GM18502 (cell line): Measurements from ENCODE around the gene SLC9A7.

ENCODE experiments used
- ATAC-seq: cut with Tn5 transposase; IDR thresholded peaks from one replicate; pipeline ENCODE4 v1.9.1; 2021; ENCODE audit warnings: mild to moderate bottlenecking; ENCODE audit not compliant: unreplicated experiment, poor library complexity

SLC9A7 gene

DNA sequence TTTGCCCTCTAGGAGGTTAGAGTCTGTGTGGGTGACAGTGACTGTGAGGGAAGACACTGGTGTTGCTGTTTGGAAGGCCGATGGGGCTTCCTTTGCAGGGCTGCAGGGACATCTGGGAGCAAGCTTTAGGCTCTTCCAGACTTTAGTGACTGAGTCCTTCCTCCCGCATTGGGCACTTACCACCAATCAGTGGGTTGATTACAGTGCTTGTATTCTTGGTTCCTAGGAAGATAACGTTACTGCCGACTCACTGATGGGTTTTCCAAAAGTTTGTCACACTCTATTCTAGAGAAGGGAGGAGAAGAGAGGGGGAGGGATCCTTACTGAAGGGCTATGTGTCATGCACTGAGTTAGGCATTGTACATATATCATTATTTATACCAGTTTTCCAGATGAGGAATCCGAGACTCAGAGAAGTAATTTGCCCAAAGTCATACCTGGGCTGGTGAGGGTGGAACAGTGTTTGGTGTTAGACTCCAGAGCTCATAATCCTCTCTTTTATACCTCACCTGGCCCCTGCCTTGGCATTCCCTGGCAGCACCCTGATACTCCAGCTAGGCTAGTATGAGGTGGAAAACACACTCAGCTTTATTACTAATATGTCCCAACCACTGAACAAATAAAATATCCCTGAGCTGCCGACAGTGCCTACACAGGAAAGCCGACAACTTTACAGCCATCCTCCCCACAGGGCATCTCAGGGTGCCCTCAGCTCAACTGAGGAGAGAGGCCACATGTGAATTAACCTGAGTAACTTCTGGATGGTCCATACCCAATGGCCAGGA is 181.5 kb downstream of the SLC9A7 start:
- ATAC-seq, result no peak

DNA sequence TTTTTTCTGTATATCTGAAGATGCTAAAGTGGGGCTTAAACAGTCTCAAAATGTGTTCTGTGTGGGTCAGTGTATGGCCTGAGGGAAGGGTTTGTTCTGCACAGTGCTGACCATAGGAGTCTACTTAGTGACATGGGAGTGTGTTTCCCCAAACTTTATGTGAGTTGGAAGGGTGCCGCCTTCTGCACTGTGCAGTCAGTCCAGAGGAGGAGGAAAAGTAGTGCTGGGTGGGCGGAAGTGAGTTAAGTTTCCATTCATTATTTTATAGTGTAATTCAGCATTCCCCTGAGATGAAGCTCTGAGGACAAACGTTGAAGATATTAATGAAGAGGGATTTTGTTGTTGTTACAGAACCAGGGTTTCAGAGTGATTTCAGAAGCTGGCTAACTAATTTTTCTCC is 182.5 kb downstream of the SLC9A7 start:
- ATAC-seq, result no peak

DNA sequence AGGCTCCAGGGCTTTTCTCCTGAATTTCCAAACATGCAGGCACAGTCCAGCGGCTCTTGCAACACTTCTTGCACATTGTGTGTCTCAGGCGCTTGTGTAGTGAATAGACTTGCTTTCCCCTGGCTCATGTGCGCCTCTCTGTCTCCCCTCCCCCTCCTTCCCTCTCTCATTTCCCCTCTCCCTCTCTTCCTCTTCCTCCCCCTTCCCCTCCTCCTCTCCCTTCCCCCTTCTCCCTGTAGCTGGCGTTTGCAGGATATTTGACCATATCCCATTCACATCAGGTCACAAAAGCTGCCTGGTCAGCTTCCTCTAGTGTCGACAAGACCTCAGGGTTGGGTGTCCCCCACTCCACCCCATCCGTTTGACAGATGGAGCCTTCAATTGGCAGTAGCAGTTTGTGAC is 182.9 kb downstream of the SLC9A7 start:
- ATAC-seq, result no peak

DNA sequence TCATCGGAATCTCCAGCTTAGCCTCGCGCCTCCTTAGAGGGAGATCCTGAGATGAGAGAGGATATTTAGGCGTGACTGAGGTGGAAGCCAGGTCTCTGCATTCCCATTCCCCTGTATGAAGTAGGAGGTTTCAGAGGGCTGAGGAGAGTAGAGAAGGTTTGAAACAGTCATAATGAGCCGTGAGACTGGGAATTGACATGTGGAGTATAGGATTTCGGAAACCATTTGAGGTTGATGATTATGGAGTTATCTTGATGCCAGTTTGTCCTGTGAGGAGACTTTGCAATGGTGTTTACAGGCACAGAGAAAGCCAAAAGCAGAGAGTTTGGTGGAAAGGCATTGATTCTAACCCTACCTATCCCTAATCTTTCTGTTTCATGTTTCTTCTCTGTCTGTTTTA is 183.3 kb downstream of the SLC9A7 start:
- no peak for ATAC-seq

DNA sequence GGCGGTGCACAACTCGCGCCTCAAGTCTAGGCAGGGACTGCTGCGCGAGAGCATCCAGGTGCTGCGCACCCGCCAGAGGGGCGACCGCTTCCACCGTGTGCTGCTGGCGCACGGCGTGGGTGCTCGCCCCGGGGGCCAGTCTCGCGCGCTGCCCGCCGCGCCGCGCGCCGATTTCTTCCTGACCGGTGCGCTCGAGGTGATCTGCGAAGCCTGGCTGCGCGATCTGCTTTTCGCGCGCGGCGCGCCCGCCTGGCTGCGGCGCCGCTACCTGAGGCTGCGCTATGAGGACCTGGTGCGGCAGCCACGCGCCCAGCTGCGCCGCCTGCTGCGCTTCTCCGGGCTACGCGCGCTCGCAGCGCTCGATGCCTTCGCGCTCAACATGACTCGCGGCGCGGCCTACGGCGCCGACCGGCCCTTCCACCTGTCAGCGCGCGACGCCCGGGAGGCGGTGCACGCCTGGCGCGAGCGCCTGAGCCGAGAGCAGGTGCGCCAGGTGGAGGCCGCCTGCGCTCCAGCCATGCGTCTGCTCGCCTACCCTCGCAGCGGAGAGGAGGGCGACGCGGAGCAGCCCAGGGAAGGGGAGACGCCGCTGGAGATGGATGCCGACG is 184.0 kb downstream of the SLC9A7 start:
- no peak for ATAC-seq

DNA sequence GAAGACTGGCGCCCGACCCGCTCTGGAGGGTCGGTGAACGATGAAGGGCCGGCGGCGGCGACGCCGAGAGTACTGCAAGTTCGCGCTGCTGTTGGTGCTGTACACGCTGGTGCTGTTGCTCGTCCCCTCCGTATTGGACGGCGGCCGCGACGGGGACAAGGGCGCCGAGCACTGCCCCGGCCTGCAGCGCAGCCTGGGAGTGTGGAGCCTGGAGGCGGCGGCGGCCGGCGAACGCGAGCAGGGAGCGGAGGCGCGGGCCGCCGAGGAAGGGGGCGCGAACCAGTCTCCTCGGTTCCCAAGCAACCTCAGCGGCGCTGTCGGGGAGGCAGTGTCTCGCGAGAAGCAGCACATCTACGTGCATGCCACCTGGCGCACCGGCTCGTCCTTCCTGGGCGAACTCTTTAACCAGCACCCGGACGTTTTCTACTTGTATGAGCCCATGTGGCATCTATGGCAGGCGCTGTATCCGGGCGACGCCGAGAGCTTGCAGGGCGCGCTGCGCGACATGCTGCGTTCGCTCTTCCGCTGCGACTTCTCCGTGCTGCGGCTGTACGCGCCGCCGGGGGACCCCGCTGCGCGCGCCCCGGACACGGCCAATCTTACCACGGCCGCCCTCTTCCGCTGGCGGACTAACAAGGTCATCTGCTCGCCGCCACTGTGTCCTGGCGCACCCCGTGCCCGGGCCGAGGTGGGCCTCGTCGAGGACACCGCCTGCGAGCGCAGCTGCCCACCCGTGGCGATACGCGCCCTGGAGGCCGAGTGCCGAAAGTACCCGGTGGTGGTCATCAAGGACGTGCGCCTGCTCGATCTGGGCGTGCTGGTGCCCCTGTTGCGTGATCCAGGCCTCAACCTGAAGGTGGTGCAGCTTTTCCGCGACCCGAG is 184.8 kb downstream of the SLC9A7 start:
- ATAC-seq, result peak; percentile 32

DNA sequence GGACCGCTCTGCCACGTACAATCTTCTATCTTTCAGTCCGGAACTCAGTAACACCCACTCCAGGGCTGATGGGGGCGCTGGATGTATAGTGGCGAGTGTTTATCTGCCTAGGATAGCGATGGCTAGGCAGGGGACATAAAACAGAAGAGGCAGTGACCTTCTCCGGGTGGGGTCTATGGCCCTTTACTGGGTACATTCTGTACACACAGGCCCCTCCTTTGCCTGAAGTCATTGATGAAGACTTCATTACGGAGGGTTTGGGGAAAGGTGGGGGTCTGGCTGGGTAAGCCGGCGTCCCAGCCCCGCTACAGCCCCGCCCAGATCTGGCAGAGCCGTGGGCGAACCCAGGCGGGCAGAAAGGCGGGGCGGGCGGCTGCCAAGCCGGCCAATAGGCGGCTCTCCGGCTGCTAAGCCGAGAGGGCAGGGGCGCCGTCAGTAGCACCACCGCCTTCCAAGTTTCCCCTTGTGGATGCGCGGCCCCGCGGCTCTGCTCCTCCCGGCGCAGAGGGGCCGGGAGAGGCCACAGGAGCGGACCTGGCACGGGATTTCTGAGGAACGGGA is 185.5 kb downstream of the SLC9A7 start, which contains the start of gene CHST7:
Gene CHST7 (plus strand): TSS at position 435 of the 561 bp plus-strand sequence. CDS start 167 bp downstream, outside the sequence.
- peak; percentile 44 for ATAC-seq

DNA sequence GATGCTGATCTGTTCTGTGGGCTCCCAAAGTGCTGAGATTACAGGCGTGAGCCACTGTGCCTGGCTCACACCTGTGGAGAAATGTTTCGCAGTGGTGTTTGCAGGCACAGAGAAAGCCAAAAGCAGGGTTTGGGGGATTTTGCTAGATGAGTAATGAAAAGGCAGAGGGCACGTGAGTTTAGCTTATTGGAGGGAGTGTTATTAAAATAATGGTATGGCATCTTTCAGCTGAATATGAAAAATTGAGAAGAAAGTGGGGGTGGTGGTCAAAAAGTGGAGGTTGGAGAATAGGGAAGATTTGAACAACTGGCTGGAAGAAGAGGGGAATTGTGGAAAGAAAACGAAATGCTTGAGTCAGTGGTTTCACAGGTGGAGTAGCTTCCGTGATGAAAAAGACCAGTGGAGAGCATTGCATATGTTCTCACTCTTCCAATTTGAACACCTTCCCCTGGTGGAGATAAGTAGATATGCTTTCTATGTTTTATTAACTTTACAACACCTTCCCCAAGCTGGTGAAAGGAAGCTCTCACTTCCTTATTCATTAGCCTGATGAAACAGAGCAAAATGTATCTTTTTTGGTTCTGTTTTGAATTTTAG is 186.5 kb downstream of the SLC9A7 start:
- peak; percentile 55 for ATAC-seq

DNA sequence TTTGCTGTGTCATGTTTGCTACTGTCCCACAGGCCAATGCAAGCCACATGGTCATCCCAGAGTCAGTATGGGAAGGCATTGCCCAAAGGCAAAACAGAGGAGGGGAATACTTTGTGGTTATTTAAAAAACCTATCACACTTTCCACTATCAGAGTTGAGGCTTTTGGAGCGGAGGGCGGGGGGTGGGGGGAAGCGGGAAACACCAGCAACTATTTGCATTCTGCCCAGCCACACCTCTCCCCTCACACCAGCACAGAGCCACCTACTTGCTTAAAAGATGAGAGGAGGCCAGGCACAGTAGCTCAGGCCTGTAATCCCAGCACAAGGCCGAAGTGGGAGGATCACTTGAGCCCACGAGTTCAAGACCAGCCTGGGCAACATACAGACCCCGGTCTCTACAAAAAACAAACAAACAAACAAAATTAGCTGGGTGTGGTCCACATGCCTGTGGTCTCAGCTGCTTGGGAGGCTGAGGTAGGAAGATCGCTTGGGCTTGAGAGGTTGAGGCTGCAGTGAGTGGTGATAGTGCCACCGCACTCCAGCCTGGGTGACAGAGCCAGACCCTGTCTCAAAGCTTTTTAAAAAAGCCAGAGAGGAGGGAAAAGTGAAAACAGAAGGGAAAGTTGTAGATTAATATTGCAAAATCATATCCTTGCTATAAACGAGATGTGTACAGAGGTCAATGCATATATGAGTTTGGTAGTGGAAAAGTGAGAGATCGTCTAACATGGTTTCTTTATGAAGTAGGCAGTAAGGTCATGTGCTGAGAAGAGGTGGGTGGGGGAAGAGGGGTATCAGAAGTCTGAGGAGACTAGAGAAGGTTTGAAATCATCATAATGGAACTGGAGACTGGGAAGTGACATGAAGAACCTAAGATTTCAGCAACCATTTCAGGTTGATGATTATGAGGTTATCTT is 187.2 kb downstream of the SLC9A7 start:
- ATAC-seq, result peak; percentile 24

DNA sequence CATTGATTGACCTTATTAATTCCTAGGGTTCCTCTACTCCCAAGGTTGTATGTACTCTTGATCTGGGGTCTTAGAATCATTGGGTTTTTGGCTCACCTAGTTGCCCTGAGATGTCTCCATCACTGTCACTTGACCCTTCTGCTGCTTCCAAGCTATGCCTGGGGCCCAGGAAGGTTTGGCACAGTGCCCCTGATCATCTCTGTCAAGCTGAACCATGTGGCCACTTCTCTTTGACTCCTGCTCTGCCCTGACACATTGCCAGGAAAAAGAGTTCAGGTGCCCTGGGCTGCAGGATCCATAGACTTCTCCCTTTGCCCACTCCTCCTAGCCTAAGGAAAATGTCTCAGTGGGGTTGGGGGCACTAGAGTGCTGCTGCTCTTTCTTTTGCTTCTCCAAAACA is 189.3 kb downstream of the SLC9A7 start:
- ATAC-seq, result no peak

DNA sequence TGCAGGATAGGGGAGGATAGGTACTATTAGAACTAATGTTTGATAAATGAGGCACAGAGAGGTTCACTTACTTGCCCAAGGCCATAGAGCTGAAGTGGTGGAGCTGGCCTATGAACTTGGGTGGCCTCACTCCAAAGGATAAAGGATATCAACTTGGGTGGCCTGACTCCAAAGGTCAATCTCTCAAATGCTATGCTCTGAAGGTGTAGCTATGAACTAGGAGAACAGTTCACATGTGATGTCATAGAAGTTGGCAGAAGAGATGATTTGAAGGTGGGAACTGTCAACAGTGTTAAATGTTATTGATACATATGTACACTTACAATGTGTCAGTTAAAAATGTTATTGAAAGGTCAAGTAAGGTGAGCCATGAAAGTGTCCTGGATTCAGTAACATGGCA is 191.5 kb downstream of the SLC9A7 start:
- no peak for ATAC-seq

DNA sequence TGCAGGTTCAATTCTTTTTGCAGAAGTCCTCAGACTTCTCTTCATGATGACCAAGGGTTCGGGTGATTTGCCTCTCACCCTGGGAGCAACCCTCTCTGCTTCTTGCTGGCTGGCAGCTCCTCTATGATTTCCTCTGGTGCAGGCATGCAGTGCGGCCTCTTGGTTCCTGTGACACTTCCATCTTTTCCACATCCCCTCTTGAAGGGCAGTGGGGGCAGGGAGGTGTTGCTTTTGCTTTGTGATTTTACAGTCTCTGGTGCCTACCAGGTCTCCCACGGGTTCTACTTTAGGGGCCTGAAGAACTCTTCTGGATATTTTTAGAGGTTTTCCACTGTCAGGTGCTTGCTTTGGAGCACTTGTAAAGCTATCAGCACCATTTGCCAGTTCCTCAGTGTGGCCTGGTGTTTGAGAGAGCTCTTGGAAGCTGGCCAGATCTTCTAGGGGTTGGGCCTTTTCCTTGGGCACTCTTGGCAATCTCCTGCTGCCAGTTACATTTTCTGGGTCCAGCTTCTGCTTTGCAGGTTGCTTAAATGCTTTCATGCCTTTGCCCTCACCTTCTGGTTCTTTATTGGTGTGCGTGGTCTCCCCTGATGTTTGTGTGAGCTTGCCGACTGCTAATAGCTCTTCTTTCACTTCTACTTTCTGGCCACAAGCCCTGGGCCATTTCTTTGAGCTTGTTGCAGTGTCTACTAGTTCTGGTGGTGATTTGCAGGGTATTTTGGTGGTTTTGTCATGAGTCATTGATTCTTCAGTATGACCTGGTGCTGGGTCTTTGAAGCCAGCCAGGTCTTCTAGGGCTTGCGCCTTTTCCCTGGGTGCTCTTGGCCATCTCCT is 196.9 kb downstream of the SLC9A7 start:
- peak; percentile 98 for ATAC-seq

DNA sequence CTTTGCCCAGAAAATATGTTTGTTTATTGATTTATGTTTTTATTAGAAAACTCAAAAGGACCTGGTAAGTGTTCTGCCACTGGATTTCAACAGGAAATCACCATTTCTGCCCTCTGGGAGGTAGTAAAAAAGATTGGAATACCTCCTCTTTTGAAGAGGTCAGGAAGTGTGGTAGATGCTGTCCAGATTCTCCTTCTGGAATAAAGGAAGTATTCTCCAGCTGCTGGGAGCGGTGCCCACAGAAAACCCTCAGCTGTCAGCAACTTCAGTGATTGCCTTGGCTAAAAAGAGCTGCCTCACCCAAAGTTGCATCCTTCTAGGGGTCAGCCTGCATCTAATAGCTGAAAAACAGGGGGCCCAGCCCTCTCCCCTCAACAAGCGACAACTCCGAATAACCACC is 199.9 kb downstream of the SLC9A7 start:
- ATAC-seq, result no peak

DNA sequence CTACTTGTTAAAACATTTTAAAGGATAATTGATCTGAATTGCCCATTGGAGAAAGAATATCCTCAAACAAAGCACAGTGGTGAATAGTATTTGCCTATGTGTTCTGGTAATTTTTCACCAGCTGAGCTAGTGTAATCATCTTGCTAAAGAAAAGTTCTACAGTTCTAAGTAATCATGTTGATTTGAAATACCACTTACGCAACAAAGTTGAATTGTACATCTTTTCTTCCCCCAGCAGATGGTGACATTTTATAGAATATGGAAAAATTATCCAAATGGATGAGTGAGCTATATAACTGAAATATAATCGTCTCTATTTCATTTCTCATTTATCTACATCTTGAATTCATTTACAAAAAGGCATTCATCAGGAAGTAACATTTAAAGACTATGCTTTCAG is 204.0 kb downstream of the SLC9A7 start:
- no peak for ATAC-seq

DNA sequence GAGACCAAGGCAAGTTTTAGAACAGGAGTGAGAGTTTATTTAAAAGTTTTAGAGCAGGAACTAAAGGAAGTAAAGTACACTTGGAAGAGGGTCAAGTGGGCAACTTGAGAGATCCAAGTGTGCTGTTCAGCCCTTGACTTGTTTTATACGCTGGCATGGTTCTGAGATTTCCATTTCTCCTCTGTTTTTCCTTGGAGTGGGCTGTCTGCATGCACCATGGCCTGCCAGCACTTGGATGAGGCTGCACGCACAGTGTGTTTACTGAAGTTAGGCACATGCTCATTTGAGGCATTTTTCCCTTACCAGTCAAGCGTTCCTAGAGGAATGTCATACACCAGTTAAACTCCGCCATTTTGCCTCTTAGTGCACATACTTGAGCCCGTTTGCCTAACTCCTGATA is 205.0 kb downstream of the SLC9A7 start:
- no peak for ATAC-seq

DNA sequence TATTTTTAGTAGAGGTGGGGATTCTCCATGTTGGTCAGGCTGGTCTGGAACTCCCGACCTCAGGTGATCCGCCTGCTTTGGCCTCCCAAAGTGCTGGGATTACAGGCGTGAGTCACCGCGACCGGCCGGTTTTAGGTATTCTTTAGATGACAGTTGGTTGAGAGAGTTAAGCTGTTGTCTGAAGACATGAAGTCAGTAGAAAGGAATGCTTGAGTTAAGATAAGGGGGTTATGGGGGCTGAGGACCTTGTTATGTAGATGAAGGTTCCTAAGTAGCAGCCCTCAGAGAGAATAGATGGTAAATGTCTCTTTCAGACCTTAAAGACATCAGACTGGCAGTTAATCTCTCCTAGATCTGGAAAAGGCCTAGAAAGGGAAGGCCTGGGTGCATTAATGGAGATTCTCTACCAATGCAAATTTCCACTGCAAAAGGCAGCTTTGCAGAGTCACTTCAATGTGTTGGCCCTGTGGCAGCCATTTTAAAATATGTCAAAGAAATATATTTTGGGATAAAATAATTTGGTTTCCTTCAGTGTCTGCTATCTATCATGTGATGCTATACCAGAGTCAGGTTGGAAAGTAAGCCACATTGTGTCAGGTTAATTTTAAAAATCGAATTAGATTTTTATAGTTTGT is 207.3 kb downstream of the SLC9A7 start:
- no peak for ATAC-seq

DNA sequence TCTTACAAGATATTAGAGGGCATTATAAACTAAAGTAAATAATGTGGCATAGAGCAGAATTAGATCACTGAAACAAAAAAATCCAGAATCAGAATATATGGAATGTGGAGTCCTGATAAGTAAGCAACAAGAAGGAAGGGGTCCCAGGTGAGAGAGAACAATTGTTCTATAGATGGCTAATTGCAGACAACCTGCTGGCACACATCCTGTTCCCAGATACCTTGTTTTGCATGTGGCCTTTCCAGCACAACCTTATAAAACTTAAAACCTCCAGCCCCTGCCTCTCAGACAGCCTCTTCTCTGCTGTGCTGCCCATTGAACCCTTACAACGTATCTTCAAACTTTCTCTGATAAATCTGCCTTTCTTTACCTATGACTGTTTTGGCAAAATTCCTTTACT is 209.0 kb downstream of the SLC9A7 start:
- no peak for ATAC-seq
